Adrenal gland (tissue), 12 donors: ENCODE measurements around the gene NEURL2. TPM values are rescaled to one million over a fixed set of nuclear protein-coding genes. Genes with fewer than 3 reads are reported as not detected.

Source experiments
- DNase-seq, 7 donors: peaks; one replicate each; pipeline ENCODE4 v3.0.0-alpha.2; 2019 to 2020
- H3K27ac ChIP-seq, 5 donors: fragments of 200-600 bp; sonication (generic) in 4 of 5; 1 replicate in 3 of 5; 2 replicates in 2 of 5; pipeline versions ENCODE4 v1.5.1 to v1.8.0; 2016 to 2020; ENCODE audit warnings: mild to moderate bottlenecking in 1 of 5
- H3K27me3 ChIP-seq: fragments of 200-600 bp; 2 replicates; pipeline ENCODE4 v1.8.0; 2021
- H3K36me3 ChIP-seq, 2 donors: fragments of 200-600 bp; replicated peaks in 1 of 2; 1 replicate in 1 of 2; 2 replicates in 1 of 2; pipeline versions ENCODE4 v1.5.1 to v1.8.0; 2018 to 2022
- H3K4me1 ChIP-seq, 2 donors: fragments of 200-600 bp; replicated peaks in 1 of 2; 1 replicate in 1 of 2; 2 replicates in 1 of 2; pipeline versions ENCODE4 v1.5.1 to v1.8.0; 2018 to 2021
- H3K4me3 ChIP-seq, 4 donors: fragments of 200-600 bp; sonication (generic) in 3 of 4; one replicate each; pipeline ENCODE4 v1.5.1; 2016 to 2018
- H3K9me3 ChIP-seq, 3 donors: fragments of 200-600 bp; sonication (generic) in 1 of 3; replicated peaks in 1 of 3; 1 replicate in 2 of 3; 2 replicates in 1 of 3; pipeline versions ENCODE4 v1.5.1 to v1.8.0; 2016 to 2021
- CTCF ChIP-seq, 6 experiments: fragments of 450-650 bp in 4 of 6; fragments of 200-600 bp in 2 of 6; sonication (generic) in 1 of 6; IDR thresholded peaks; 1 replicate in 5 of 6; 2 replicates in 1 of 6; pipeline versions ENCODE4 v1.5.1 to v1.8.0; 2016 to 2021; ENCODE audit warnings: antibody characterized with exemption in 6 of 6, mild to moderate bottlenecking in 2 of 6, moderate library complexity in 1 of 6
- POLR2A ChIP-seq, 2 donors: fragments of 450-650 bp; IDR thresholded peaks; one replicate each; pipeline ENCODE4 v1.6.1; 2017; ENCODE audit warnings: antibody characterized with exemption in 2 of 2, mild to moderate bottlenecking in 2 of 2, moderate library complexity in 1 of 2
- WGBS, 4 donors: extraction: QIAGEN DNeasy Blood & Tissue Kit in 2 of 4; methylation state at CpG; one replicate each; pipeline versions ENCODE4 v1.1.5 to v1.1.7; 2013 to 2017; 5-methylcytosine and 5-hydroxymethylcytosine counted together
- intact Hi-C, 2 donors: fragments of 100-400 bp; cut with DNase I; formaldehyde crosslinking; loops; one replicate each; pipeline versions ENCODE4 v1.14.1 to v1.15.0; 2022 to 2023
- polyA plus RNA-seq, 3 donors: library from polyadenylated mRNA; stranded (reverse); fragments of 200-250 nt in 2 of 3; fragments of 350-450 nt in 1 of 3; fragmentation: Illumina TruSeq in 1 of 3; extraction: RNeasy Lipid Tissue Mini Kit (QIAGEN cat#74804) in 1 of 3; gene quantifications; one replicate each; pipeline ENCODE4 v1.2.3, GENCODE V29; 2013 to 2014
- total RNA-seq, 9 donors: library from RNA; depleted of rRNA in 4 of 9; stranded (reverse); fragments of >200 nt in 4 of 9; fragments of 120-200 nt in 1 of 9; fragmentation: NEBNext Ultra II Directional in 1 of 9; extraction: Animal tissue kit (Norgen Biotek cat#: 25700) in 1 of 9; gene quantifications; one replicate each; pipeline versions ENCODE4 v1.1.0 to v1.2.4, GENCODE V29; 2013 to 2023
- donor health status: healthy with polysubstance abuse.
- donor health status: Bipolar disorder and iron deficiency.
- donor health status: DM: yes; HTN: yes; CAD: no.
- donor health status: DM: no; HTN: no; CAD: no.
- donor health status: DM: no; HTN: no; CAD: no.
- donor health status: DM: yes; HTN: yes; CAD: no.

The NEURL2 gene
- total and polyA plus RNA-seq, 12 donors, result 1.0 to 36.4 (median 13.7) TPM

- no peaks in the 10 kb centered on the region for H3K9me3 ChIP-seq
- H3K36me3 ChIP-seq, result no peaks in the 10 kb centered on the region
- DNase-seq, result no peak
- intact Hi-C loops, result no loop called here
- WGBS, 4 donors, result 67 to 80% (median 74%) methylated on average over 9 of the region's 9 CpGs
- no peak for TF ChIP-seq POLR2A (IDR thresholded peaks at IDR 0.05)
- TF ChIP-seq CTCF (IDR thresholded peaks at IDR 0.05), result no peak
- H3K27me3 ChIP-seq, result no peaks in the 10 kb centered on the region
- H3K4me1 ChIP-seq, result peaks cover 30 to 76% of the 10 kb centered on the region in 2 donors
- no peak overlapping the region for H3K4me3 ChIP-seq
- H3K27ac ChIP-seq, result peak overlapping the region in 4 of 5 donors; percentile 41 to 85 (median 74)
Observed at GRCh38 chr20:45920462-45921336, 29.7 kb upstream of the NEURL2 start.

DNA sequence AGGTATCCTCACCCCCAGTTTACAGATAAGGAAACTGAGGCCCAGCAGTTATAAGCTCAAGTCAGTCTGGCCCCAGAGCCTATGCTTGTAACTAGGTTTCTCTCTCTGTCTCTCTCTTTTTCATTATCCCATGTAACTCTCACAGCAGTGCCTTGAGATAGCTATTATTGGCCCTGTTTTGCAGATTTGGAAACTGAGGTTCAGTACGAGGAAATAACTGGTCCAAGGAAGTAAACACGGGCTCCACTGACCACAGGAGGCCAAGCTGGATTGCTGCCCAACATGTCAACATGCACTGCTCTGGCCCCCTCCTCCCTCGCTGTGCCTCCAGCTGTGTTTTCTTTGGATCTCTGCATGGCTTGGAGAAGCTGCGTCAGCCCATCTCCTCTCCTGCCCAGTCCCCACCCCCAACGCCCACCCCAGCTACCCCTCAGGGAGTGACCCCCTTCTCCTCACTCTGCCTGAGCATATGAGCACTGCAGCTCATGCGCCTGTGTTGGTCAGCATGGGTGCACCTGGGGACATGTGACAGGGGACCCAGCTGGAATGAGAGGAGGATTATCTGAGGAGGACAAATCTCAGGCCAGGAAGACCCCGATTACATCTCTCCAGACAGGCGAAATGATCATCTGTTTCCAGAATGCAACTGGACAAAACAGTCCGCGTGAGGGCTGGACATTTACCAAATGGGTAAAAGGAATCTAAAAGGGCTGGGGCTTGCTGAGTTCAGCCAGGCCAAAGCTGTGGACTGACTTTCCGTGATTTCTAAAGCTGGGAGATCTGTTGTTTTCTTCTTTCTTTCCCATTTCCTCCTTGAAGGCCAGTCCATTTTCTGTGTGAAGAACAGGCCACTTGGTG, 28.8 kb upstream of the NEURL2 start:
- Histone ChIP-seq H3K9me3 (no peaks in the 10 kb centered on the region), H3K27ac (peak overlapping the region in 4 of 5 donors; percentile 41 to 85 (median 74)), H3K36me3 (no peaks in the 10 kb centered on the region), H3K4me3 (no peak overlapping the region), H3K4me1 (peaks cover 29 to 71% of the 10 kb centered on the region in 2 donors), H3K27me3 (no peaks in the 10 kb centered on the region)
- peak in 4 of 7 donors; percentile 64 to 83 (median 68) for DNase-seq
- 38 to 51% (median 41%) methylated on average over 10 to 11 of the region's 11 CpGs for WGBS, 4 donors
- intact Hi-C loops, result no loop called here
- TF ChIP-seq POLR2A (IDR thresholded peaks at IDR 0.05) (no peak), CTCF (IDR thresholded peaks at IDR 0.05) (no peak)

DNA sequence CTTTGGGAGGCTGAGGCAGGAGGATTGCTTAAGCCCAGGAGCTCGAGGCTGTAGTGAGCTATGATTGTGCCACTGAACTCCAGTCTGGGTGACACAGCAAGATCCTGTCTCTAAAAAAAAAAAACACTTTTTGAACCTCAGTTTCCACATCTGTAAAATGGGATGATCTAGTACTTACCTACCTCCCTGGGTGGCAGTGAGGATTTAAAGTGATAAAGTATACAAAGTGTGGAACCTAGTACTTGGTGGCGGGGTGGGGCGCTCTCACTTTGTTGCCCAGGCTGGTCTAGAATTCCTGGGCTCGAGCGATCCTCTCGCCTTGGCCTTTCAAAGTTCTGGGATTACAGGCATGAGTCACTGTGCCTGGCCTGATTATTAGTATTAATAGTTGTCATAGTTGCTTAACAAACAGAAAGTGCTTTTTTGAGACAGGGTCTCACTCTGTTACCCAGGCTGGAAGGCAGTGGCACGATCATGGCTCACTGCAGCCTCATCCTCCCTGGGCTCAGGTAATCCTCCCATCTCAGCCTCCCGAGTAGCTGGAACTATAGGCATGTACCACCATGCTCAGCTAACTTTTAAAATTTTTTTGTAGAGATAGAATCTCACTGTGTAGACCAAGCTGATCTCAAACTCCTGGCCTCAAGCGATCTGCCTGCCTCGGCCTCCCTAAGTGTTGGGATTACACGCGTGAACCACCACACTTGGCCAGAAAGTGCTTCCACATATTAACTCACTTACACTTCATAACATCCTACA, 27.9 kb upstream of the NEURL2 start:
- Histone ChIP-seq H3K27me3 (no peaks in the 10 kb centered on the region), H3K9me3 (no peaks in the 10 kb centered on the region), H3K27ac (peak overlapping the region; percentile 20 to 85 (median 70)), H3K4me1 (peaks cover 23 to 72% of the 10 kb centered on the region in 2 donors), H3K4me3 (no peak overlapping the region), H3K36me3 (no peaks in the 10 kb centered on the region)
- WGBS, 4 donors, result 57 to 65% (median 60%) methylated on average over 11 to 12 of the region's 12 CpGs
- intact Hi-C loops, result no loop called here
- TF ChIP-seq CTCF (IDR thresholded peaks at IDR 0.05) (no peak), POLR2A (IDR thresholded peaks at IDR 0.05) (no peak)
- peak in 3 of 7 donors; percentile 63 to 67 (median 66) for DNase-seq
